ENCODE data around the gene TGFBRAP1.
"Not testable (repeated sequence)": the region's sequence is repeated elsewhere in the genome, so short reads cannot be mapped to it uniquely, and the experiment has no call there.

TGFBRAP1 gene

DNA sequence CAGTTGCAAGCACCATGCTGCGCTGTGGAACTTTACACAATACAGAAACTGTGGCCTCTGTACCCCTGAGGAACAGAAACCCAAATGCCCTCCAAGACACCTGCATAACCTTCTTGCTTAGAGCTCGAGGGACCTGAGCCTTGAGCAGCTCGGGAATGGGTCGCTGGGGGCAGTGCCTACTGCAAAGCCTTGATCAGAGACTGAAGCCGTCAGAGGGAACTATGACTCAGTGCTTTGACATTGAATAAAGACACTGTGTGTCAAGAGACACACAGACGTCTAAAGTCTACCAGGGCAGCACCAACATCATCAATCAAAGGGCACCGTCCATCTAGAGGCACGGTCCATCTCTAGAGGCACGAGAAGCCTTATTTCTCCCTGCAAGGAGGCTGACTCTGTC lies 57.4 kb downstream of the TGFBRAP1 start:
- no peak for DNase-seq

DNA sequence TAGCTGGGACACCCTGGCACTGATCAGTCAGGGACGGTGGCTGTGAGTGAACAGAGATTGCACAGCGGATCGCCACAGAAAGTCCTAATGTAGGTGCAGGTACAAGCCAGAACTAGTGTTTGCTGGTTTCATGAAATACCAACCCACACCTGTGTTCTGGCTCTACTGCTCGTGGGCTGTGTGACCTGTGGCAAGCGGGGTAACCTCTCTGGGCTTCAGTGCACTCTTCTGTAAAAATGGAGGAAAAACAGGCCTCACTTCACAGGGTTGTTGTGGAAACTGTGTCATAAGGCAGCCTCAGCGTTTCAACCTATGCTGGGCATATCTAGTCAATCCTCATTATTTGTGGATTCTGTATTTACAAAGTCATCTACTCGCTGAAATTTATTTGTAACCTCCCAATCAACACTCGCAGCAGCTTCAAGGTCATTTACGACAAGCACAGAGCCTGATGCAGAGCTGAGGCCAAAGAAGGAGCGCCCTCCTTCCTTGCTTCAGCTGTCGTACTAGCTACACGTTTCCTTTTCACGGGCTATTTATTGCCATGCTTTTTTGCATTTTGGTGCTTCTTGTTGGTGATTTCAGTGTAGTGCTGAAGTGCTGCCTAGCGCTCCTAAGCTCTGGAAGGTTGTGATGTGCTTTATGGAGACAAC lies 58.0 kb downstream of the TGFBRAP1 start:
- no peak for DNase-seq

DNA sequence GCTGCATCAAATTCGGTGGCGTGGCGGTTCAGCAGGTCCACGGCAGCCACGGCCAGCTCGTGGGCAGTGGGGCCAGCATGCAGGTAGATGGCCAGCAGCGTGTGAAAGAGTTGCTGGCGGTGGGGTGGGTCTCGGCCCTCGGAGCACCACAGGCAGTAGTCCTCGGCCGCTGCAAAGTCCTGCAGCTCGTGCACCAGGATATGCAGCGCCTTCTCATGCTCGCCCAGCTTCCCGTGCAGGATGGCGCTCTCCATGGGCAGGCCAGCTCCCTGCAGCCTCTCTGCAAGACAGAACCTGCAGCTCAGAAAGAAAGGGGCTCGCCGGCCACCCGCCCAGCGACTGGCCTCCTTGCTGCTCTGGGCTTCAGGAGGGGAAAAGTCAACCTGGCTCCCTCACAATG lies 60.1 kb downstream of the TGFBRAP1 start:
- no peak for DNase-seq

DNA sequence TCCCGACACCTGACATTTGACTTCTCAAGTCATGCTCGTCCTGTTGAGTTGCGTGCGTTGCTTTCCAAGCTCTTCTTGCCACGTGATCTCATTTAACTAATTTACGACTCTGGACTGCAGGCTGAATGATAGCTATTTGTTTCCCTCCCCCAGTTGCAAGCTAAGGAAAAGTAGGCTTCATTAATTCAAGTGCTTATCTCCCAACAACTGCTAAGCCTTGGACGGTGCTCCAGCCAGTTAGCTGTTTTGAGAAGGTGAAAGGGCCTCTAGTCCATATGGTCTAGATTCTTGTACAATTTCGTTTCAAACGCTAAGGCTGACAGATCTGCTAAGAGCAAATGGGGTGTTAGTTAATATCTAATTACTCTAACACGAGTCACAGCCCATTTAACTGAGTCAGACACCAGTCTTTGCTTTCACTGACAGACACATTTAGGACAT lies 66.9 kb downstream of the TGFBRAP1 start:
- peak; percentile 16 for DNase-seq

DNA sequence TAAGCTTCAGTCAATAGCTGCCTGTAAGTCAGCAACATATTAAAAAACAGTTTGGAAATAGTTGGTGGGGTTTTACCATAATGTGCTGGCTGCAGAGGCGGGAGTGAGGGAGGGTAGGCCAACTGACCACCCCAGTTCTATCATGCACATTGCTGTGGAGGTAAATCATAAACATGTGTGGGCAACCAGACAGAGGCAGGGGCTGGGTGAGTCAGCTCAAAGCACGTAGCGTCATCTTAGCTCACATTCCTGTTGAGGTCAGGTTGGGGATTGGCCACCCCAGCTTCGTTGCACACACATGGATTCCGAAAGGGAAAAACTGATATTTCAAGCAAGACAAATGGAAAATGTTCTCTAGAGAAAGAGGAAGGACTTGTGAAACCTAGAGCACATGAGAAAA lies 68.5 kb downstream of the TGFBRAP1 start:
- peak; percentile 92 for DNase-seq

DNA sequence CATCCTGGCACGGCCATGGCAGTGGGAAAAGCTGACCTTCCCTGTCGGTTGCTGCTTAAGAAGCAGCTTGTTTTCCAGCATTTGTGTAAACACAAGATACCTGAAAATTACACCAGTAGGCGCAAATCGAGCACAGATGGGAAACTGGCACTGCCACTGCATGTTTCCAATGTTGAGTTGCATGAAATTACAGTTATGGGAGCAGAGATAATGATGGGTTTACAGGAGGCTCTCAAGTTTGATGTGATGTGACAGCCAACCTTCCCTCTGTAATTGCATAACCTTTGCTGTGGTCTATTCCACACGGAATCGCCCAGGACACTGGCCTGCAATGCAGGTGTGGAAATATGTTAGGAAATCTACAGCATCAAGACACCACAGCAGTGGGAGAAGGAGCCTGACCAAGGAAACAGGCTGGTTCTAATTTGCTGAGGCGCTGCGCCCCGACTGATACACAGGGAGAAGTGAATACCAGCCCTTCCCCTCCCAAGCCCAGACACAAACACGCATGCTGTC lies 70.6 kb downstream of the TGFBRAP1 start:
- DNase-seq: no peak

DNA sequence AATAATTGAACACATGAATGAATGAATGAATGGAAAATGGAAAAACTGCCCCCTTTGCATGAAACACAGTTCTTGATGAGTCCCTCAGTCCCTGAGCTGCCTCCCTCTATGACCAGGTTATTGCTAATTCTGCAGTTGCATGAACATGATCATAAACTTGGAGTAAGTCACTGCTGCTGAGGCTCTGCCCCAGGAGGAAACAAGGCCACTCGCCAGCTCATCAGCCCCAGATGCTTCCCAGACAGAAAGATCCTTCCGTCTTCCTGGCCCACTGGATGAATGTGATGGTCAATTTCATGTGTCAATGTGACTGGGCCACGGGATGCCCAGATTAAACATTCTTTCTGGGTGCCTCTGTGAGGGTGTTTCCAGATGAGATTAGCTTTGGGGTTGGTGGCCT lies 71.6 kb downstream of the TGFBRAP1 start:
- DNase-seq: peak; percentile 14

DNA sequence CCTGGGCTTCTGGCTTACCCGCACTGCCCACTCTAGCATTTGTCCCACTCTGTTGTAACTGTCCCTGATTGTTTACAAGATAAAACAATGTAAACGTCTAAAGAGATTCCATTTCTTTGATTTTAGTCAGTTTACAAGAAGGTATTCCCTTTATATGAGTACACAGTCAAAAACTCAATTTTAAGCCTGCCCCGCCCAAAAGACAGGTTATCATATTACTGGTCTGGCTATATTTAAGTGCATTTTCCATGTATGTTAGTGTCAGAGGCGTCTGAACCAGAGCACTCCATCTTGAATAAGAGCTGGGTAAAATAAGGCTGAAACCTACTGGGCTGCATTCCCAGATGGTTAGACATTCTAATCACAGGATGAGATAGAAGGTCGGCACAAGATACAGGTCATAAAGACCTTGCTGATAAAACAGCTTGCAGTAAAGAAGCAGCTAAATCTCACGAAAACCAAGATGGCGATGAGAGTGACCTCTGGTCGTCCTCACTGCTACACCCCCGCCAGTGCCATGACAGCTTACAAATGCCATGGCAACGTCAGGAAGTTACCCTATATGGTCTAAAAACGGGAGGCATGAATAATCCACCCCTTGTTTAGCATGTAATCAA lies 73.0 kb downstream of the TGFBRAP1 start:
- DNase-seq: no peak

DNA sequence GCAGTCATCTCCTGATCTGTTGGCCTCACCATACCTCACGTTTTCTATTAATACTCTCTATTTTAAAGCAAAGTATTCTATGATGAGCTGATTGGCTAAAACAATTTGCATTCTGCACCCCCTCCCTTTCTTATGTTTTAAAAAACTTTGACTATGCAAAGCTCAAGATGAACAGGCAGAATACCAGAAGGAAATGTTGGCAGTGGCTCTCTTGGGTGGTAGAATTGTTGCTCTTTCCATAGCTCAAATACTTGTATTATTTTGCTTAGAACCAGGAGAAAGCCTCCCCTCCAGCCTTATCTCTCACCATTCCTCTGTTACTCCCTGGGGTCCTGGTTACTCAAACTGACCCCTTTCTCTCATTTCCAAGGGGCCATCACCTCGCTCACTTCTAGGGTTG lies 73.6 kb downstream of the TGFBRAP1 start:
- peak; percentile 62 for DNase-seq

DNA sequence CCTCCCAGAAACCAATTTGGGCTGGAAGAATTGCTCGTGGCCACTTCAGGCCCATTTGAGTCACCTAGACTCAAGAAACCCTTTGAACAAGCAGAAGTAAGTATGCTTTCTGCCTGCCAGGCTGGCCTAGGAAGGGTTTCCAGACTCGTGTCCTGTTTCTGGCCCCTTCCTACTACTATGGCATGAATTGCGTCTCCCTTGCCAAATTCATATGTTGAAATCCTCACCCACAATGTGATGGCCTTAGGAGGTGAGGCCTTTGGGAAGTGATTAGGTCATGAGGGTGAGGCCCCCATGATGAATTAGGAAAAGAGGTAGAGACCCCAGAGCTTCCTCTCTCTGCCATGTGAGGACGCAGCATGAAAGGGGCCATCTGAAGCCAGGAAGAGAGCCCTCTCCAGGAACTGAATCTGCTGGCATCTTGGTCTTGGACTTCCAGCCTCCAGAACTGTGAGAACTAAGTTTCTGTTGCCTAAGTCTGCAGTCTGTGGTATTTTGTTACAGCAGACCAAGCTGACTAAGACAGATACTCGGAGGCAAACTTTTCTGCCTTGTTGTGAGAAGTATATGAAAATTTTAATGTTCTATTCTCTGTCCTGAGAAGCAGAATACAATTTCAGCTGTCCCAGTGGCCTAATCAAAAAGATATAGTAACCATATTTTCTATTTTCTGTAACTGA lies 74.9 kb downstream of the TGFBRAP1 start:
- DNase-seq: no peak

DNA sequence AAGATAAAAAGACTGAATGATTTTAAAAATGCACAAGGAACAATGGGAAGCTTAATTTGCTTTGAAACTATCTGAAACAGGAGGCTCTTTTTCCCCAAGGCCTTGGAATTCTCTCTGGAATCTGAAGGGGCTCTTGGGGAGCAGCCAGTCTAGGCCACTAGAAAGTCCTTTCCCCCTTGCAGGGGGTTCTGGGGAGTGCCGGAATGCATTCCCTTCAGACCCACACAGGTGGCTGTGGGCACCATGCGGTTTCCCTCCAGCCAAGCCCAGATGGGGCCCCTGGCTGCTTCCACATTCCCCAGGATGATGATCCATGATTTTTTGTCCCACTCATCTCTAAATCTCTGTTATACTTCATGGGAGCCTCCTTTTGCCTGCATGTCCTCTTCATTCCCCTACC lies 77.3 kb downstream of the TGFBRAP1 start:
- DNase-seq: peak; percentile 65

DNA sequence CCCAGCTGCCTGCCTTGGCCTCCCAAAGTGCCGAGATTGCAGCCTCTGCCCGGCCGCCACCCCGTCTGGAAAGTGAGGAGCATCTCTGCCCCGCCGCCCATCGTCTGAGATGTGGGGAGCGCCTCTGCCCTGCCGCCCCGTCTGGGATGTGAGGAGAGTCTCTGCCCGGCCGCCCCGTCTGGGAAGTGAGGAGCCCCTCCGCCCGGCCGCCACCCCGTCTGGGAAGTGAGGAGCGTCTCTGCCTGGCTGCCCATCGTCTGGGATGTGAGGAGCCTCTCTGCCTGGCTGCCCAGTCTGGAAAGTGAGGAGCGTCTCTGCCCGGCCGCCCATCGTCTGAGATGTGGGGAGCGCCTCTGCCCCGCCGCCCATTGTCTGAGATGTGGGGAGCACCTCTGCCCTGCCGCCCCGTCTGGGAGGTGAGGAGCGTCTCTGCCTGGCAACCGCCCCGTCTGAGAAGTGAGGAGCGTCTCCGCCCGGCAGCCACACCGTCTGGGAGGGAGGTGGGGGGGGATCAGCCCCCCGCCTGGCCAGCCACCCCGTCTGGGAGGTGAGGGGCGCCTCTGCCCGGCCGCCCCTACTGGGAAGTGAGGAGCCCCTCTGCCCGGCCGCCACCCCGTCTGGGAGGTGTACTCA lies 78.4 kb downstream of the TGFBRAP1 start:
- DNase-seq: not testable (repeated sequence)

DNA sequence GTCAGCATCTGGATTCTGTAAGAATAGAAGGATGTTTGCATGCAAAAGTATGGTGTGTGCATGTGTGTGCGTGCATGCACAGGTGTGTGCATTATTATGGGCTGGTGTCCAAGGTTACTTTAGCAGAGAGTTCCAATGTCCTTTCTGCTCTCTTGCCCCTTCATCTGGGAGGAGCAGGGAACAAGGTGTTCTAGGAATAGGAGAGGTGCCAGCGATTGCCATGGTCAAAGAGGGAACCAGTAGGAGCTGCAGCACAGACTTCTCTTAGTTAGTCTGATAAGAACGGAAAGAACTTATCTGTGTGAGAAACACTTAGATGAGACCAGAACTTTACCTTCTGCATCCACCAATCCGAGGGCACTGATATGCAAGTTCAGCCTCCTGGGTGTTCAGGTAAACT lies 79.6 kb downstream of the TGFBRAP1 start:
- DNase-seq: no peak

DNA sequence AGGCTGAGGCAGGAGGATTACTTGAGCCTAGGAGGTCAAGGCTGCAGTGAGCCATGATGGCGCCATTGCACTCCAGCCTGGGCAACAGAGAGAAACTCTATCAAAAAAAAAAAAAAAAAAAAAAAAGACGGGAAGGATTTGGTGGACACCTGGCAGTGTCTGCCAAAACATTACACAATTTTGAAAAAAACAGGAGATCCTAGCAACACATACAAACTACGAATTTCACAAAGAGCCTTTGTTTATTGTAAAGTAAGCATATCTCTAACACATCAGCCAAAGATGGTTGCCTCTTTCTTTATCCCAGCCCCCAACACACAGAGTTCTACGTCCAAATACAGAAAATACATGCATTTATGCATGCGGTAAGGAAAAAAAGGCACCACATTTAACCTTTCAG lies 80.4 kb downstream of the TGFBRAP1 start:
- no peak for DNase-seq

DNA sequence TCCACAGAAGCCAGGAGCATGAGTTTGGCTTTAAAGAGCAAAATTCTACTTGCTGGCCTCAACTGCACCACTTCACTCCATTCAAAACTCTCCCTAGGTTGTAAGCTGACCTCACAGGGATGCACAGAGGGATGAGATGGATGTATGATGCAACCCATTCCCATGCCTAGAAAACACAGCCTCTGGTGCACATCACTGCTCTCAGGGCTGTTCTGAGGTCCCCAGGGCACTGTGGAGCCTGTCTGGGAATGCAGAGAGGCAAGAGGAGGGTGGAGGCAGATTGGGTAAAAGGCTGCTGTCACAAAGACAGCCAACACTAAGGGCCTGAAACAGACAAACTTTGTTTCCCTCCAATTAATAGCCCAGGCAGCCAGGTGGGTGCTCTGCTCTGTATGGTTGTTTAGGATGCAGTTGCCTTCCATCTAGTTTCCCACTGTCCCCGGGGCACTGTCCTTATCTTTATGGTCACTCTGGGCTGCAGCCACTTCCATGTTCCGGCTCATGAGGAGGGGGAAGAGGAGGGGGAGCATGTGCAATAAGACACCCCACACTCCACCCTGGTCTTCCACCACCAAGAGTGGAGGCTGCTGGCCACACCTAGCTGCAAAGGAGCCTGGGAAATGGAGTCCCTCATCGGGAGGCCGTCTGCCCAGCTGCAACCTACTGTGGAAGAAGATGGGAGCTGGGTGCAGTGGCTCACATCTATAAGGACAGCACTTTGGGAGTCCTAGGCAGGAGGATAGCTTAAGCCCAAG lies 81.0 kb downstream of the TGFBRAP1 start:
- DNase-seq: peak; percentile 83

DNA sequence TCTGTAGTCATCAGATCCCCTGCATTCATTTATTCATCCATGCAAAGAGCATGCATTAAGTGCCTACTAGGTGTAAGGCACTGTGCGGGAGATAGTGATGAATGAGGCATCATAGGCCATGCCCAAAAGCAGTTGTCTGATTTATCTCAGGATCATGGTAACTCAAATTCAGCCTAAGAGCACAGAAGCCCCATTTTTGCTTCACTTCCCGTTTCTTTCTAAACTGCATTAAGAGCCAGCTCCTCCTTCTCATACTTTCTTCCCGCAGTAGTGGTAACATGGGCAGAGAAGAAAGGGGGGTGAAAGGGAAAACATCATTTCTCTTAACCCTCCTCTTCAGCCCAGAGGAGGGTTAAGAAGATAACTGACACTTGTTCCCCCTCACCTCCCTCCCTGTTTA lies 85.1 kb downstream of the TGFBRAP1 start:
- no peak for DNase-seq

DNA sequence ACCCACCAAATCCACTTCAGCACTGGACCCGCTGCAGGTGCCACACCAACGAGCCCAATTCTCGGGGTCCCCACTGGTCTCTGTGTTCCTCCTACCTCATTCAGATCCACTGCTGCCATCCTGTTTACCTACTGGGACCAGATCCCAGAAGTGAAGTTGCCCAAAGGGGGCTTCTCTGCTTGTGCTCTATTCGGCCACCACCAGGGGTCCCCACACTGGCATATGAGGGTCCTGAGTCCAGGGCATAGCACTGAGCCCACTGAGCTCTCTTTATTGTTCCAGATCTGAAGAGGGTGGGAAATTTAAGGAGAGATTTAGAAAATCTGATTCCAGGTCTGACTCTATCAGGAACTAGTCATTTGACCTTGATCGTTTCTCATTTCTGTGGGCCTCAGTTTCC lies 85.6 kb downstream of the TGFBRAP1 start:
- DNase-seq: no peak

DNA sequence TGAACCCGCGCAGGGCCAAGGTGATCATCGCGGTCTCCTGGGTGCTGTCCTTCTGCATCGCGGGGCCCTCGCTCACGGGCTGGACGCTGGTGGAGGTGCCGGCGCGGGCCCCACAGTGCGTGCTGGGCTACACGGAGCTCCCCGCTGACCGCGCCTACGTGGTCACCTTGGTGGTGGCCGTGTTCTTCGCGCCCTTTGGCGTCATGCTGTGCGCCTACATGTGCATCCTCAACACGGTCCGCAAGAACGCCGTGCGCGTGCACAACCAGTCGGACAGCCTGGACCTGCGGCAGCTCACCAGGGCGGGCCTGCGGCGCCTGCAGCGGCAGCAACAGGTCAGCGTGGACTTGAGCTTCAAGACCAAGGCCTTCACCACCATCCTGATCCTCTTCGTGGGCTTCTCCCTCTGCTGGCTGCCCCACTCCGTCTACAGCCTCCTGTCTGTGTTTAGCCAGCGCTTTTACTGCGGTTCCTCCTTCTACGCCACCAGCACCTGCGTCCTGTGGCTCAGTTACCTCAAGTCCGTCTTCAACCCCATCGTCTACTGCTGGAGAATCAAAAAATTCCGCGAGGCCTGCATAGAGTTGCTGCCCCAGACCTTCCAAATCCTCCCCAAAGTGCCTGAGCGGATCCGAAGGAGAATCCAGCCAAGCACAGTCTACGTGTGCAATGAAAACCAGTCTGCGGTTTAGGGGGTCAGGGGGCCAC lies 87.1 kb downstream of the TGFBRAP1 start:
- DNase-seq: no peak

DNA sequence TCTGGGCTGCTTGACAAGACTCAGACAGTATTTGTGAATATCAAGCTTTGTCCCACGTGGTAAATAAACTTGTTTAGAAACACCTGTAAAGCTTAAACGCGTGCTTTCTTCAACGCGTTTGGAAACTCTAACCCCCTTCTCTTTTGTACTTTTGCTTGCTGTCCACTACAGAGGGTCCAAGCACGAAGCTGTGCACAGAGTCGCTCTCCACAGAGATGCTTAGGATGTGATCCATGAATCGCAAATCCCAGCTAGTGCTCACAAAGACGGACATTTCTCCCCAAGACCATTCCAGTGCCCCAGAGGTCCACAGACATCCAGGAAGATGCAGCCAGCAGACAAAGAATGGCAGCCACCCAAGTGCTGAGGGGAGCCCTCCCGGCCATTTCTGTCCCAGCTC lies 88.1 kb downstream of the TGFBRAP1 start, which contains the start of gene GPR45:
GPR45 (plus strand) TSS at position 301 of the 400 bp plus-strand sequence. CDS start 116 bp downstream, outside the sequence.
- DNase-seq: no peak

DNA sequence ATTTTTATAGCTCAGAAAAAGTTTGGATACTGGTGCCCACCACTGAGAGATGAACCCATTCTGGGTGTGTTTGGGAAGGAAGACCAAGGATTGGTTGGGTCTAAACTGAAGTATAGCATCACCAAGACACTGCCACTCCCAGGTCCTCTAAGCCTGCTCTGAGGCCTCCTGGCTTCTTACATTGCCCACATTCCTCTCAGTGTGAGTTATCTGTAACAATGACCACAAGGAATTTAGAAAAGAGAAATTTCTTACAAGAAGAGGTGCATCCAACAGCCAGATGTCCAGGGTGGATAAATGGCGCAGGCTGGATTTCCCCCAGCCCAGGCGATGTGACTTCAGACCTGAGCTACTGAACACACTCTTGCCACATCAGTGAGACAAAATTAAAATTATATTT lies 89.6 kb downstream of the TGFBRAP1 start:
- DNase-seq: peak; percentile 91

DNA sequence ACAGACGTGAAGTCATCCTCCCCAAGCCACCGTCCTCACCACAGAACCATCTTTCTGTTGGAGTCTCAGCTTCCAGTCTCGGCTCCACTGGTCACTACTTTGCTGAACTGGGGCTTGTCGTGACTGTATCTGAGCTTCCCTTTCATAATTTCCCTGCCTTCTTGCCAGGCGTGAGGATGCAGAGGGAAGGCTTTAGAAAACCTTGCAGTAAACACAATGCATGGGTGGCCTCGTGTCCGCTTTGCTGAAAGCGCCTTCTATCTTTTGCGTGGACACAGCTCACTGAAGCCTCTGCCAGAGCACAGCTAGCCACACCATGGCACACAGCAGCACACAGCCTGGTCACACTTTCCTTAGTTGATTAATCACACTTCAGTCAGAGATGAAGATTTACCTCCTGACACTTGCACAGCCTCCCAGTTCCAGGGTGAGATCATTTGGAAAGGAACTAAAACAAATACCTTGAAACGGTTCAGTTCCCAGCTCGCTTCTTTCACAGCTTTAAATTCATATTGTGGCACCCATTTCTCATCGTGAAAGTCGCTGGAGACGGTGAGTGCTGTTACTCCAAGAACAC lies 90.8 kb downstream of the TGFBRAP1 start:
- no peak for DNase-seq

All from fibroblast of skin of scalp (primary cell).